Neural cell (in vitro differentiated cells): Measurements from ENCODE around the gene PPP4R3A.

Experiments
- CTCF ChIP-seq: fragments of 450-650 bp; IDR thresholded peaks from 2 replicates; pipeline ENCODE4 v1.5.1; 2014; ENCODE audit warnings: antibody characterized with exemption, mild to moderate bottlenecking, moderate library complexity; ENCODE audit not compliant: poor library complexity, severe bottlenecking
- EZH2 ChIP-seq: fragments of 200-600, 300-800 bp; shearing (Covaris generic), sonication (generic); IDR thresholded peaks from 2 replicates; pipeline ENCODE4 v1.6.1; 2014; ENCODE audit warnings: antibody characterized with exemption, low read length, borderline replicate concordance, mild to moderate bottlenecking; ENCODE audit not compliant: insufficient read depth, poor library complexity, severe bottlenecking
- MXI1 ChIP-seq: fragments of 450-650 bp; conservative IDR thresholded peaks from 2 replicates; pipeline ENCODE4 v1.6.1; 2014; ENCODE audit warnings: antibody characterized with exemption, mild to moderate bottlenecking; ENCODE audit not compliant: poor library complexity, severe bottlenecking
- RAD21 ChIP-seq: fragments of 450-650 bp; conservative IDR thresholded peaks from 2 replicates; pipeline ENCODE4 v1.6.1; 2014; ENCODE audit warnings: antibody characterized with exemption, mild to moderate bottlenecking, moderate library complexity
- TAF1 ChIP-seq: IDR thresholded peaks from 2 replicates; pipeline ENCODE4 v1.6.1; 2012; ENCODE audit warnings: low read depth
- TF ChIP-seq, protein P1 (sequence below): IDR thresholded peaks from 2 replicates; pipeline ENCODE4 v1.6.1; 2012; ENCODE audit warnings: borderline replicate concordance

DNA sequence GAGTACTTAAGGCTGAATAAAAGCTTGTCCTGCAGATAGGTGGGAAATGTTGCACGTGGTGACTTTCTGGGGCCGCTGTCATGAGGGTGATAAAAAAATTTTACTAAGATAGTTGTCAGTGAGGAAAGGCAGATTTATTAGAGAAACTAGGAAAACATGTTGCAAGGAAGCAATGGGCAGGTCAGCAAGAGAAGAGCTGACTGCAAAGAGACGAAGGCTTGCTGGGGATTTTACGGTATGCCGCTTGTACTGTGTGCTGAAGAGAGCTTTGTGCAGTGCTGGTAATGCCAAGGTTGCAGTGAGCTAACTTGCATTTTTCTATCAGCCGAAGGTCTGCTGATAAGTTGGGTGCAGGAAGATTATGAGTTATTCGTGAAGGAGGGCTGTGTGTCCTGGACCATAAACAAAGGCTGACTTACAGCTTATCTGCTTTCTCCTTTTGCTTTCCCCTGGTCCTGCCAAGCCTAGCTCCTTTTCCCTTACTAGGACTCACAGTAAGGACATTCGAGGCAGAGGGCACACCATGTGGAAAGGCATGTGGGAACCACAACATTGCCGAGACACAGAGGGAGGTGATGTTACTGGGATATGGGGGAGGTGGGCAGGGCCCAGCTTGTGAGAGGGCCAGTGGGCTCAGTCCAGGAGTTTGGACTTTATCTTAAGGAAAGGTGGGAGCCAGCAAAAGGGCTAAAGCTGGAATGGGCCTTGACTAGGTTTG lies 85.1 kb downstream of the PPP4R3A start:
- no peak for TF ChIP-seq RAD21
- no peak for TF ChIP-seq CTCF
- TF ChIP-seq TAF1, result no peak
- TF ChIP-seq EZH2, result no peak
- TF ChIP-seq MXI1, result no peak
- TF ChIP-seq, protein P1, sequence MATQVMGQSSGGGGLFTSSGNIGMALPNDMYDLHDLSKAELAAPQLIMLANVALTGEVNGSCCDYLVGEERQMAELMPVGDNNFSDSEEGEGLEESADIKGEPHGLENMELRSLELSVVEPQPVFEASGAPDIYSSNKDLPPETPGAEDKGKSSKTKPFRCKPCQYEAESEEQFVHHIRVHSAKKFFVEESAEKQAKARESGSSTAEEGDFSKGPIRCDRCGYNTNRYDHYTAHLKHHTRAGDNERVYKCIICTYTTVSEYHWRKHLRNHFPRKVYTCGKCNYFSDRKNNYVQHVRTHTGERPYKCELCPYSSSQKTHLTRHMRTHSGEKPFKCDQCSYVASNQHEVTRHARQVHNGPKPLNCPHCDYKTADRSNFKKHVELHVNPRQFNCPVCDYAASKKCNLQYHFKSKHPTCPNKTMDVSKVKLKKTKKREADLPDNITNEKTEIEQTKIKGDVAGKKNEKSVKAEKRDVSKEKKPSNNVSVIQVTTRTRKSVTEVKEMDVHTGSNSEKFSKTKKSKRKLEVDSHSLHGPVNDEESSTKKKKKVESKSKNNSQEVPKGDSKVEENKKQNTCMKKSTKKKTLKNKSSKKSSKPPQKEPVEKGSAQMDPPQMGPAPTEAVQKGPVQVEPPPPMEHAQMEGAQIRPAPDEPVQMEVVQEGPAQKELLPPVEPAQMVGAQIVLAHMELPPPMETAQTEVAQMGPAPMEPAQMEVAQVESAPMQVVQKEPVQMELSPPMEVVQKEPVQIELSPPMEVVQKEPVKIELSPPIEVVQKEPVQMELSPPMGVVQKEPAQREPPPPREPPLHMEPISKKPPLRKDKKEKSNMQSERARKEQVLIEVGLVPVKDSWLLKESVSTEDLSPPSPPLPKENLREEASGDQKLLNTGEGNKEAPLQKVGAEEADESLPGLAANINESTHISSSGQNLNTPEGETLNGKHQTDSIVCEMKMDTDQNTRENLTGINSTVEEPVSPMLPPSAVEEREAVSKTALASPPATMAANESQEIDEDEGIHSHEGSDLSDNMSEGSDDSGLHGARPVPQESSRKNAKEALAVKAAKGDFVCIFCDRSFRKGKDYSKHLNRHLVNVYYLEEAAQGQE, result no peak
